ENCODE results near the gene KDELR1. TPM values are rescaled to one million over a fixed set of nuclear protein-coding genes. Genes with fewer than 3 reads are reported as not detected.
"Not testable (repeated sequence)": the region's sequence is repeated elsewhere in the genome, so short reads cannot be mapped to it uniquely, and the experiment has no call there.

KDELR1 gene
- total RNA-seq, 1 donor from 2014 or later: 137 TPM

- no peaks in the 10 kb centered on the region for H3K9me3 ChIP-seq
Measured at GRCh38 chr19:48373567-48373966, 17.8 kb downstream of the KDELR1 start.

GRCh38 chr19:48372904-48373303, 18.4 kb downstream of the KDELR1 start:
- no peak for TF ChIP-seq CTCF (IDR thresholded peaks at IDR 0.05)
- H3K36me3 ChIP-seq: no peaks in the 10 kb centered on the region
- H3K4me3 ChIP-seq: no peak overlapping the region
- ATAC-seq: no peak
- DNase-seq: no peak
- no peaks in the 10 kb centered on the region for H3K27me3 ChIP-seq (ENCODE audit: low read depth)
- intact Hi-C loops (cut with DNase I): no loop called here
- H3K9me3 ChIP-seq: no peaks in the 10 kb centered on the region
- H3K27ac ChIP-seq: no peak overlapping the region
- H3K4me1 ChIP-seq: no peaks in the 10 kb centered on the region

More at GRCh38 chr19:48373567-48373966, 17.8 kb downstream of the KDELR1 start:
- intact Hi-C loops (cut with DNase I): no loop called here
- no peaks in the 10 kb centered on the region for H3K36me3 ChIP-seq
- DNase-seq: no peak
- no peak overlapping the region for H3K27ac ChIP-seq
- no peaks in the 10 kb centered on the region for H3K27me3 ChIP-seq (ENCODE audit: low read depth)
- no peak overlapping the region for H3K4me3 ChIP-seq
- H3K4me1 ChIP-seq: no peaks in the 10 kb centered on the region
- no peak for TF ChIP-seq CTCF (IDR thresholded peaks at IDR 0.05)
- ATAC-seq: no peak

- H3K4me1 ChIP-seq; H3K9me3 ChIP-seq; H3K27ac ChIP-seq; H3K4me3 ChIP-seq; H3K27me3 ChIP-seq (ENCODE audit: low read depth); H3K36me3 ChIP-seq; ATAC-seq; DNase-seq; intact Hi-C loops (cut with DNase I): not testable (repeated sequence)
Measured at GRCh38 chr19:48371771-48372170, 19.6 kb downstream of the KDELR1 start.

- no peak overlapping the region for H3K4me3 ChIP-seq
- DNase-seq (no peak), ATAC-seq (no peak)
- no peaks in the 10 kb centered on the region for H3K9me3 ChIP-seq
- intact Hi-C loops (cut with DNase I): no loop called here
- H3K4me1 ChIP-seq: no peaks in the 10 kb centered on the region
- H3K27me3 ChIP-seq (ENCODE audit: low read depth): no peaks in the 10 kb centered on the region
- TF ChIP-seq CTCF (IDR thresholded peaks at IDR 0.05): no peak
- H3K27ac ChIP-seq: no peak overlapping the region
- H3K36me3 ChIP-seq: no peaks in the 10 kb centered on the region
Measured at GRCh38 chr19:48371367-48371766, 20.0 kb downstream of the KDELR1 start.

- DNase-seq: no peak
- no peaks in the 10 kb centered on the region for H3K9me3 ChIP-seq
- no peaks in the 10 kb centered on the region for H3K27me3 ChIP-seq (ENCODE audit: low read depth)
- no peak overlapping the region for H3K27ac ChIP-seq
- H3K4me3 ChIP-seq: no peak overlapping the region
- no peaks in the 10 kb centered on the region for H3K4me1 ChIP-seq
- intact Hi-C loops (cut with DNase I): no loop called here
- H3K36me3 ChIP-seq: no peaks in the 10 kb centered on the region
- no peak for TF ChIP-seq CTCF (IDR thresholded peaks at IDR 0.05)
- ATAC-seq: no peak
Measured at GRCh38 chr19:48370955-48371354, 20.4 kb downstream of the KDELR1 start.

GRCh38 chr19:48368936-48369335, 22.4 kb downstream of the KDELR1 start:
- Histone ChIP-seq H3K27ac (no peak overlapping the region), H3K4me3 (no peak overlapping the region), H3K9me3 (no peaks in the 10 kb centered on the region), H3K27me3 (ENCODE audit: low read depth) (no peaks in the 10 kb centered on the region), H3K36me3 (no peaks in the 10 kb centered on the region), H3K4me1 (peaks cover 5% of the 10 kb centered on the region)
- intact Hi-C loops (cut with DNase I): no loop called here
- DNase-seq: no peak
- no peak for TF ChIP-seq CTCF (IDR thresholded peaks at IDR 0.05)
- ATAC-seq: no peak
